Sigmoid colon (tissue), 7 donors: ENCODE measurements around the gene PWWP3B. TPM values are rescaled to one million over a fixed set of nuclear protein-coding genes. Genes with fewer than 3 reads are reported as not detected.
"Not testable (repeated sequence)": the region's sequence is repeated elsewhere in the genome, so short reads cannot be mapped to it uniquely, and the experiment has no call there.

Source experiments
- DNase-seq: peaks from one replicate; pipeline ENCODE4 v3.0.0-alpha.2; 2019
- H3K27ac ChIP-seq, 4 donors: fragments of 200-600 bp; sonication (generic); one replicate each; pipeline ENCODE4 v1.5.1; 2016 to 2019; ENCODE audit warnings: mild to moderate bottlenecking in 1 of 4
- H3K27me3 ChIP-seq, 3 donors: fragments of 200-600 bp; sonication (generic); one replicate each; pipeline ENCODE4 v1.5.1; 2019; ENCODE audit warnings: mild to moderate bottlenecking in 1 of 3
- H3K36me3 ChIP-seq, 4 donors: fragments of 200-600 bp; sonication (generic); one replicate each; pipeline ENCODE4 v1.5.1; 2016 to 2019
- H3K4me1 ChIP-seq, 4 donors: fragments of 200-600 bp; sonication (generic); one replicate each; pipeline ENCODE4 v1.5.1; 2017 to 2019
- H3K4me3 ChIP-seq, 4 donors: fragments of 200-600 bp; sonication (generic); one replicate each; pipeline ENCODE4 v1.5.1; 2017 to 2019; ENCODE audit warnings: mild to moderate bottlenecking in 2 of 4, moderate library complexity in 1 of 4
- H3K9me3 ChIP-seq, 4 donors: fragments of 200-600 bp in 3 of 4; sonication (generic) in 3 of 4; one replicate each; pipeline versions ENCODE4 v1.5.1 to v1.6.1; 2013 to 2019
- CTCF ChIP-seq, 4 experiments: fragments of 450-650 bp in 3 of 4; fragments of 200-600 bp in 1 of 4; IDR thresholded peaks; one replicate each; pipeline ENCODE4 v1.5.1; 2016 to 2019; ENCODE audit warnings: antibody characterized with exemption in 4 of 4, mild to moderate bottlenecking in 3 of 4, moderate library complexity in 2 of 4
- EP300 ChIP-seq, 4 donors: sonication (generic); formaldehyde crosslinking; IDR thresholded peaks; one replicate each; pipeline ENCODE4 v1.6.1; 2017; ENCODE audit warnings: antibody characterized with exemption in 4 of 4
- POLR2A ChIP-seq, 2 donors: fragments of 450-650 bp; IDR thresholded peaks; one replicate each; pipeline ENCODE4 v1.6.1; 2016; ENCODE audit warnings: antibody characterized with exemption in 2 of 2, mild to moderate bottlenecking in 2 of 2, moderate library complexity in 2 of 2
- POLR2AphosphoS5 ChIP-seq, 4 donors: sonication (generic); formaldehyde crosslinking; IDR thresholded peaks; one replicate each; pipeline ENCODE4 v1.6.1; 2017; ENCODE audit warnings: antibody characterized with exemption in 4 of 4
- WGBS, 2 donors: extraction: QIAGEN DNeasy Blood & Tissue Kit; methylation state at CpG; one replicate each; pipeline ENCODE4 v1.1.7; 2013; 5-methylcytosine and 5-hydroxymethylcytosine counted together
- intact Hi-C: fragments of 100-400 bp; cut with DNase I; formaldehyde crosslinking; loops from one replicate; pipeline ENCODE4 v1.15.1; 2023
- polyA plus RNA-seq, 3 donors: library from polyadenylated mRNA; stranded (reverse); fragments of 200-250 nt; gene quantifications; one replicate each; pipeline ENCODE4 v1.2.3, GENCODE V29; 2013
- total RNA-seq, 4 donors: library from RNA; depleted of rRNA; stranded (reverse); fragments of >200 nt; gene quantifications; one replicate each; pipeline ENCODE4 v1.1.0, GENCODE V29; 2016
- donor health status: healthy with polysubstance abuse.
- donor health status: Bipolar disorder and iron deficiency.
- donor health status: healthy.

PWWP3B gene
- total and polyA plus RNA-seq, 7 donors = under 0.01 to 0.55 (median 0.33) TPM

GRCh38 chrX:106177982-106178321, 9.8 kb downstream of the PWWP3B start:
- TF ChIP-seq CTCF (IDR thresholded peaks at IDR 0.05) = no peak
- TF ChIP-seq POLR2AphosphoS5 (IDR thresholded peaks at IDR 0.05) = no peak
- TF ChIP-seq EP300 (IDR thresholded peaks at IDR 0.05) = no peak
- no peak for TF ChIP-seq POLR2A (IDR thresholded peaks at IDR 0.05)
- Histone ChIP-seq H3K4me3 (no peak overlapping the region), H3K27ac (no peak overlapping the region), H3K9me3 (no peaks in the 10 kb centered on the region), H3K36me3 (no peaks in the 10 kb centered on the region), H3K4me1 (peaks cover 0 to 3% (median 0%) of the 10 kb centered on the region in 4 donors), H3K27me3 (no peaks in the 10 kb centered on the region)
- DNase-seq = no peak
- 87 to 88% methylated on average over 4 of the region's 4 CpGs for WGBS, 2 donors
- intact Hi-C loops = no loop called here

- Histone ChIP-seq H3K27me3 (no peaks in the 10 kb centered on the region), H3K4me3 (no peak overlapping the region), H3K4me1 (peaks cover 0 to 3% (median 0%) of the 10 kb centered on the region in 4 donors), H3K27ac (no peak overlapping the region), H3K9me3 (no peaks in the 10 kb centered on the region), H3K36me3 (no peaks in the 10 kb centered on the region)
- intact Hi-C loops = no loop called here
- DNase-seq = no peak
- no peak for TF ChIP-seq EP300 (IDR thresholded peaks at IDR 0.05)
- TF ChIP-seq CTCF (IDR thresholded peaks at IDR 0.05) = no peak
- no peak for TF ChIP-seq POLR2AphosphoS5 (IDR thresholded peaks at IDR 0.05)
- TF ChIP-seq POLR2A (IDR thresholded peaks at IDR 0.05) = no peak
- 78 to 87% methylated on average over 5 of the region's 5 CpGs for WGBS, 2 donors
Observed at GRCh38 chrX:106178826-106179225, 10.7 kb downstream of the PWWP3B start.

- WGBS, 2 donors = 76 to 92% methylated on average over 6 of the region's 6 CpGs
- H3K4me1 ChIP-seq, H3K9me3 ChIP-seq, intact Hi-C loops, H3K27me3 ChIP-seq, H3K4me3 ChIP-seq, H3K27ac ChIP-seq, H3K36me3 ChIP-seq, DNase-seq: not testable (repeated sequence)
Observed at GRCh38 chrX:106183685-106184084, 15.6 kb downstream of the PWWP3B start.

- no peak overlapping the region for H3K4me3 ChIP-seq
- H3K27ac ChIP-seq = no peak overlapping the region
- TF ChIP-seq CTCF (IDR thresholded peaks at IDR 0.05) (no peak), EP300 (IDR thresholded peaks at IDR 0.05) (no peak), POLR2AphosphoS5 (IDR thresholded peaks at IDR 0.05) (no peak), POLR2A (IDR thresholded peaks at IDR 0.05) (no peak)
- H3K36me3 ChIP-seq = no peaks in the 10 kb centered on the region
- 51 to 81% methylated on average over 3 of the region's 3 CpGs for WGBS, 2 donors
- H3K9me3 ChIP-seq = no peaks in the 10 kb centered on the region
- DNase-seq = no peak
- no peaks in the 10 kb centered on the region for H3K4me1 ChIP-seq
- intact Hi-C loops = no loop called here
- no peaks in the 10 kb centered on the region for H3K27me3 ChIP-seq
Observed at GRCh38 chrX:106201502-106202178, 33.5 kb downstream of the PWWP3B start.

GRCh38 chrX:106203315-106203714, 35.2 kb downstream of the PWWP3B start:
- TF ChIP-seq POLR2A (IDR thresholded peaks at IDR 0.05) (no peak), EP300 (IDR thresholded peaks at IDR 0.05) (no peak), CTCF (IDR thresholded peaks at IDR 0.05) (no peak), POLR2AphosphoS5 (IDR thresholded peaks at IDR 0.05) (no peak)
- Histone ChIP-seq H3K27me3 (no peaks in the 10 kb centered on the region), H3K27ac (no peak overlapping the region), H3K4me3 (no peak overlapping the region), H3K36me3 (no peaks in the 10 kb centered on the region), H3K9me3 (no peaks in the 10 kb centered on the region), H3K4me1 (no peaks in the 10 kb centered on the region)
- DNase-seq = no peak
- intact Hi-C loops = no loop called here
